Stimulated activated CD4-positive, alpha-beta T cell treated with anti-CD3 and anti-CD28 coated beads, TNF-alpha, amount 100 ng/mL, for 48 hours (primary cell): ENCODE data around the gene TARS2.
A peak's percentile ranks its signal among the peaks of the same experiment; 100 is the strongest.

ENCODE experiments used
- DNase-seq, 3 donors: peaks; one replicate each; pipeline ENCODE4 v3.0.0-alpha.2; 2020; ENCODE audit warnings: low read depth in 3 of 3

Gene TARS2

GRCh38 chr1:150508982-150509381 lies 21.8 kb downstream of the TARS2 start:
- DNase-seq = no peak

GRCh38 chr1:150511551-150511950 lies 24.3 kb downstream of the TARS2 start:
- no peak for DNase-seq

- DNase-seq = no peak
Measured at GRCh38 chr1:150511985-150512660, 24.9 kb downstream of the TARS2 start.

- DNase-seq = no peak
Measured at GRCh38 chr1:150512846-150513245, 25.6 kb downstream of the TARS2 start.

- DNase-seq = no peak
Measured at GRCh38 chr1:150513351-150513791, 26.2 kb downstream of the TARS2 start.

- DNase-seq = no peak
Measured at GRCh38 chr1:150514260-150514659, 27.0 kb downstream of the TARS2 start.

- no peak for DNase-seq
Measured at GRCh38 chr1:150514913-150515327, 27.7 kb downstream of the TARS2 start.

GRCh38 chr1:150515328-150516049 lies 28.3 kb downstream of the TARS2 start, which contains the start of gene FALEC:
Gene FALEC (plus strand): TSS chr1:150515752.
- DNase-seq = peak; percentile 82 to 91 (median 85)

- peak in 1 of 3 donors; percentile 11 for DNase-seq
Measured at GRCh38 chr1:150516050-150516591, 28.9 kb downstream of the TARS2 start.

GRCh38 chr1:150516616-150517015 lies 29.4 kb downstream of the TARS2 start:
- no peak for DNase-seq

- DNase-seq = no peak
Measured at GRCh38 chr1:150521196-150521968, 34.2 kb downstream of the TARS2 start.

GRCh38 chr1:150525348-150525747 lies 38.1 kb downstream of the TARS2 start:
- no peak for DNase-seq

GRCh38 chr1:150528196-150528595 lies 41.0 kb downstream of the TARS2 start:
- DNase-seq = no peak

- no peak for DNase-seq
Measured at GRCh38 chr1:150529017-150529416, 41.8 kb downstream of the TARS2 start.

GRCh38 chr1:150530491-150531159 lies 43.4 kb downstream of the TARS2 start:
- DNase-seq = no peak

GRCh38 chr1:150532860-150533259 lies 45.6 kb downstream of the TARS2 start:
- DNase-seq = no peak

- no peak for DNase-seq
Measured at GRCh38 chr1:150534002-150534401, 46.8 kb downstream of the TARS2 start.

- no peak for DNase-seq
Measured at GRCh38 chr1:150535511-150536287, 48.5 kb downstream of the TARS2 start.

- DNase-seq = no peak
Measured at GRCh38 chr1:150536836-150537731, 49.9 kb downstream of the TARS2 start.
